Measurements from ENCODE around the gene TIMM17A.

The TIMM17A gene

GRCh38 chr1:202002507-202002906 is 47.2 kb downstream of the TIMM17A start:
- no peak overlapping the region for H3K9ac ChIP-seq (ENCODE audit: low read depth in 1 of 2, low read length in 2 of 2)
- H3K36me3 ChIP-seq (ENCODE audit: control insufficient read depth in 1 of 2, insufficient read depth in 2 of 2, low read length in 2 of 2), result peaks cover 46 to 80% of the 10 kb centered on the region in 2 donors
- no peaks in the 10 kb centered on the region for H3K9me3 ChIP-seq (ENCODE audit: control insufficient read depth in 1 of 2, low read length in 2 of 2)
- H3K27me3 ChIP-seq (ENCODE audit: control insufficient read depth in 1 of 2, insufficient read depth in 2 of 2, low read length in 2 of 2), result no peaks in the 10 kb centered on the region
- no peak overlapping the region for H3K4me3 ChIP-seq (ENCODE audit: low read depth in 1 of 2, low read length in 2 of 2)
- no peak overlapping the region for H3K27ac ChIP-seq (ENCODE audit: low read depth, low read length)
- peaks cover 6% of the 10 kb centered on the region in 2 donors for H3K4me1 ChIP-seq (ENCODE audit: control insufficient read depth in 1 of 2, insufficient read depth in 2 of 2, low read length in 2 of 2)

GRCh38 chr1:202004711-202005110 is 49.4 kb downstream of the TIMM17A start:
- peaks cover 10 to 18% of the 10 kb centered on the region in 2 donors for H3K4me1 ChIP-seq (ENCODE audit: control insufficient read depth in 1 of 2, insufficient read depth in 2 of 2, low read length in 2 of 2)
- H3K4me3 ChIP-seq (ENCODE audit: low read depth in 1 of 2, low read length in 2 of 2), result no peak overlapping the region
- H3K27me3 ChIP-seq (ENCODE audit: control insufficient read depth in 1 of 2, insufficient read depth in 2 of 2, low read length in 2 of 2), result no peaks in the 10 kb centered on the region
- no peak overlapping the region for H3K27ac ChIP-seq (ENCODE audit: low read depth, low read length)
- H3K36me3 ChIP-seq (ENCODE audit: control insufficient read depth in 1 of 2, insufficient read depth in 2 of 2, low read length in 2 of 2), result peaks cover 46 to 62% of the 10 kb centered on the region in 2 donors
- no peaks in the 10 kb centered on the region for H3K9me3 ChIP-seq (ENCODE audit: control insufficient read depth in 1 of 2, low read length in 2 of 2)
- H3K9ac ChIP-seq (ENCODE audit: low read depth in 1 of 2, low read length in 2 of 2), result no peak overlapping the region

- Histone ChIP-seq H3K4me1 (ENCODE audit: control insufficient read depth in 1 of 2, insufficient read depth in 2 of 2, low read length in 2 of 2) (peaks cover 10 to 23% of the 10 kb centered on the region in 2 donors), H3K27ac (ENCODE audit: low read depth, low read length) (no peak overlapping the region), H3K9me3 (ENCODE audit: control insufficient read depth in 1 of 2, low read length in 2 of 2) (no peaks in the 10 kb centered on the region), H3K36me3 (ENCODE audit: control insufficient read depth in 1 of 2, insufficient read depth in 2 of 2, low read length in 2 of 2) (peaks cover 38 to 53% of the 10 kb centered on the region in 2 donors), H3K27me3 (ENCODE audit: control insufficient read depth in 1 of 2, insufficient read depth in 2 of 2, low read length in 2 of 2) (no peaks in the 10 kb centered on the region), H3K9ac (ENCODE audit: low read depth in 1 of 2, low read length in 2 of 2) (no peak overlapping the region), H3K4me3 (ENCODE audit: low read depth in 1 of 2, low read length in 2 of 2) (no peak overlapping the region)
Measured at GRCh38 chr1:202005958-202006357, 50.7 kb downstream of the TIMM17A start.

GRCh38 chr1:202007304-202007703 is 52.0 kb downstream of the TIMM17A start:
- H3K27ac ChIP-seq (ENCODE audit: low read depth, low read length), result no peak overlapping the region
- peak overlapping the region; percentile 22 to 52 for H3K9ac ChIP-seq (ENCODE audit: low read depth in 1 of 2, low read length in 2 of 2)
- no peaks in the 10 kb centered on the region for H3K27me3 ChIP-seq (ENCODE audit: control insufficient read depth in 1 of 2, insufficient read depth in 2 of 2, low read length in 2 of 2)
- H3K36me3 ChIP-seq (ENCODE audit: control insufficient read depth in 1 of 2, insufficient read depth in 2 of 2, low read length in 2 of 2), result peaks cover 38 to 50% of the 10 kb centered on the region in 2 donors
- H3K4me3 ChIP-seq (ENCODE audit: low read depth in 1 of 2, low read length in 2 of 2), result peak overlapping the region in 1 of 2 donors; percentile 41
- peaks cover 10 to 23% of the 10 kb centered on the region in 2 donors for H3K4me1 ChIP-seq (ENCODE audit: control insufficient read depth in 1 of 2, insufficient read depth in 2 of 2, low read length in 2 of 2)
- H3K9me3 ChIP-seq (ENCODE audit: control insufficient read depth in 1 of 2, low read length in 2 of 2), result no peaks in the 10 kb centered on the region

- H3K27ac ChIP-seq (ENCODE audit: low read depth, low read length), result no peak overlapping the region
- H3K9ac ChIP-seq (ENCODE audit: low read depth in 1 of 2, low read length in 2 of 2), result peak overlapping the region in 1 of 2 donors; percentile 52
- H3K4me3 ChIP-seq (ENCODE audit: low read depth in 1 of 2, low read length in 2 of 2), result peak overlapping the region; percentile 34 to 41
Measured at GRCh38 chr1:202007805-202008489, 52.6 kb downstream of the TIMM17A start.

GRCh38 chr1:202009326-202010179 is 54.2 kb downstream of the TIMM17A start:
- H3K27me3 ChIP-seq (ENCODE audit: control insufficient read depth in 1 of 2, insufficient read depth in 2 of 2, low read length in 2 of 2), result no peaks in the 10 kb centered on the region
- peaks cover 10 to 23% of the 10 kb centered on the region in 2 donors for H3K4me1 ChIP-seq (ENCODE audit: control insufficient read depth in 1 of 2, insufficient read depth in 2 of 2, low read length in 2 of 2)
- H3K9ac ChIP-seq (ENCODE audit: low read depth in 1 of 2, low read length in 2 of 2), result peak overlapping the region; percentile 72 to 74
- peak overlapping the region; percentile 84 for H3K27ac ChIP-seq (ENCODE audit: low read depth, low read length)
- H3K9me3 ChIP-seq (ENCODE audit: control insufficient read depth in 1 of 2, low read length in 2 of 2), result no peaks in the 10 kb centered on the region
- H3K36me3 ChIP-seq (ENCODE audit: control insufficient read depth in 1 of 2, insufficient read depth in 2 of 2, low read length in 2 of 2), result peaks cover 40 to 47% of the 10 kb centered on the region in 2 donors
- peak overlapping the region; percentile 41 to 67 for H3K4me3 ChIP-seq (ENCODE audit: low read depth in 1 of 2, low read length in 2 of 2)

More at GRCh38 chr1:202007805-202008489, 52.6 kb downstream of the TIMM17A start:
- Histone ChIP-seq H3K36me3 (ENCODE audit: control insufficient read depth in 1 of 2, insufficient read depth in 2 of 2, low read length in 2 of 2) (peaks cover 38 to 49% of the 10 kb centered on the region in 2 donors), H3K27me3 (ENCODE audit: control insufficient read depth in 1 of 2, insufficient read depth in 2 of 2, low read length in 2 of 2) (no peaks in the 10 kb centered on the region), H3K9me3 (ENCODE audit: control insufficient read depth in 1 of 2, low read length in 2 of 2) (no peaks in the 10 kb centered on the region), H3K4me1 (ENCODE audit: control insufficient read depth in 1 of 2, insufficient read depth in 2 of 2, low read length in 2 of 2) (peaks cover 10 to 23% of the 10 kb centered on the region in 2 donors)

GRCh38 chr1:202010180-202011015 is 55.1 kb downstream of the TIMM17A start, which contains the start of gene ELF3:
TSS of gene ELF3 (plus strand) at chr1:202010587. CDS start at chr1:202011137, 550 bp downstream.
- peak within 1 kb of the TSS; percentile 97 for H3K27ac ChIP-seq (ENCODE audit: low read depth, low read length)
- H3K4me1 ChIP-seq (ENCODE audit: control insufficient read depth in 1 of 2, insufficient read depth in 2 of 2, low read length in 2 of 2), result peaks cover 10 to 28% of the 10 kb centered on the region in 2 donors
- H3K27me3 ChIP-seq (ENCODE audit: control insufficient read depth in 1 of 2, insufficient read depth in 2 of 2, low read length in 2 of 2), result no peaks in the 10 kb centered on the region
- peak within 1 kb of the TSS; percentile 85 to 97 for H3K4me3 ChIP-seq (ENCODE audit: low read depth in 1 of 2, low read length in 2 of 2)
- peaks cover 38 to 46% of the 10 kb centered on the region in 2 donors for H3K36me3 ChIP-seq (ENCODE audit: control insufficient read depth in 1 of 2, insufficient read depth in 2 of 2, low read length in 2 of 2)
- no peaks in the 10 kb centered on the region for H3K9me3 ChIP-seq (ENCODE audit: control insufficient read depth in 1 of 2, low read length in 2 of 2)
- H3K9ac ChIP-seq (ENCODE audit: low read depth in 1 of 2, low read length in 2 of 2), result peak within 1 kb of the TSS; percentile 74 to 100

- peak overlapping the region; percentile 74 to 100 for H3K9ac ChIP-seq (ENCODE audit: low read depth in 1 of 2, low read length in 2 of 2)
Measured at GRCh38 chr1:202011994-202012393, 56.7 kb downstream of the TIMM17A start.

GRCh38 chr1:202012544-202013478 is 57.5 kb downstream of the TIMM17A start:
- Histone ChIP-seq H3K36me3 (ENCODE audit: control insufficient read depth in 1 of 2, insufficient read depth in 2 of 2, low read length in 2 of 2) (peaks cover 37 to 47% of the 10 kb centered on the region in 2 donors), H3K4me1 (ENCODE audit: control insufficient read depth in 1 of 2, insufficient read depth in 2 of 2, low read length in 2 of 2) (peaks cover under 1 to 34% of the 10 kb centered on the region in 2 donors), H3K4me3 (ENCODE audit: low read depth in 1 of 2, low read length in 2 of 2) (peak overlapping the region; percentile 85 to 97), H3K27ac (ENCODE audit: low read depth, low read length) (peak overlapping the region; percentile 97), H3K9ac (ENCODE audit: low read depth in 1 of 2, low read length in 2 of 2) (peak overlapping the region; percentile 74 to 100), H3K9me3 (ENCODE audit: control insufficient read depth in 1 of 2, low read length in 2 of 2) (no peaks in the 10 kb centered on the region), H3K27me3 (ENCODE audit: control insufficient read depth in 1 of 2, insufficient read depth in 2 of 2, low read length in 2 of 2) (no peaks in the 10 kb centered on the region)

More at GRCh38 chr1:202011994-202012393, 56.7 kb downstream of the TIMM17A start:
- H3K4me3 ChIP-seq (ENCODE audit: low read depth in 1 of 2, low read length in 2 of 2), result peak overlapping the region; percentile 85 to 97
- H3K9me3 ChIP-seq (ENCODE audit: control insufficient read depth in 1 of 2, low read length in 2 of 2), result no peaks in the 10 kb centered on the region
- H3K27me3 ChIP-seq (ENCODE audit: control insufficient read depth in 1 of 2, insufficient read depth in 2 of 2, low read length in 2 of 2), result no peaks in the 10 kb centered on the region
- H3K4me1 ChIP-seq (ENCODE audit: control insufficient read depth in 1 of 2, insufficient read depth in 2 of 2, low read length in 2 of 2), result peaks cover 9 to 37% of the 10 kb centered on the region in 2 donors
- H3K36me3 ChIP-seq (ENCODE audit: control insufficient read depth in 1 of 2, insufficient read depth in 2 of 2, low read length in 2 of 2), result peaks cover 37 to 47% of the 10 kb centered on the region in 2 donors
- H3K27ac ChIP-seq (ENCODE audit: low read depth, low read length), result peak overlapping the region; percentile 97
